GM12801 (cell line): ENCODE data around the gene PRKG1.

Source experiments
- CTCF ChIP-seq: IDR thresholded peaks from one replicate; pipeline ENCODE4 v1.5.1; 2011; ENCODE audit warnings: control low read depth; ENCODE audit not compliant: insufficient read length; ENCODE audit errors: extremely low read depth

PRKG1 gene

GRCh38 chr10:51076299-51076841 is 2.1 kb downstream of the PRKG1 start:
- no peak for TF ChIP-seq CTCF

GRCh38 chr10:51077074-51077473 is 2.8 kb downstream of the PRKG1 start:
- no peak for TF ChIP-seq CTCF

GRCh38 chr10:51077507-51077906 is 3.2 kb downstream of the PRKG1 start:
- TF ChIP-seq CTCF: no peak

GRCh38 chr10:51079331-51079730 is 5.0 kb downstream of the PRKG1 start:
- TF ChIP-seq CTCF: no peak

- no peak for TF ChIP-seq CTCF
Measured at GRCh38 chr10:51079766-51080165, 5.5 kb downstream of the PRKG1 start.

GRCh38 chr10:51080311-51081006 is 6.2 kb downstream of the PRKG1 start:
- TF ChIP-seq CTCF: no peak

- TF ChIP-seq CTCF: no peak
Measured at GRCh38 chr10:51082857-51083256, 8.6 kb downstream of the PRKG1 start.
